Measurements from ENCODE around the gene U2SURP. TPM values are rescaled to one million over a fixed set of nuclear protein-coding genes. Genes with fewer than 3 reads are reported as not detected.

U2SURP gene
- total and polyA plus RNA-seq, 2 donors (not counting 1 experiment from before 2014, with no cell fraction given): 39.1 to 44.8 TPM

DNA sequence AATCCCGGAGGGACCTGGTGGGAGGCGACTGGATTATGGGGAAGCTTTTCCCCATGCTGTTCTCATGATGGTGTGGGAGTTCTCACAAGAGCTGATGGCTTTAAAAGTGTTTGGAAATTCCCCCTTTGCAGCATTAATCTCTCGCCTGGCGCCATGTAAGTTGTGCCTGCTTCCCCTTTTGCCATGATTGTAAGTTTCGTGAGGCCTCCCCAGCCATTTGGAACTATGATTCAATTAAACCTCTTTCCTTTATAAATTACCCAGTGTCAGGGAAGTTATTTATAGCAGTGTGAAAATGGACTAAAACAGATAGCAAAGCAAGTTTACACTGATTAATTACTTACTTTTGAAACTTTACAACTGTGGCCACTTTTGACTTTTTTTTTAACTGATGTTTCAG lies 10.6 kb upstream of the U2SURP start:
- no peak for DNase-seq (ENCODE audit: low read depth in 2 of 2)
- no peak overlapping the region for H3K27ac ChIP-seq (ENCODE audit: insufficient read depth, low read length)
- TF ChIP-seq EZH2 (IDR thresholded peaks at IDR 0.05; ENCODE audit: low read length, missing control alignments): no peak
- TF ChIP-seq, protein P1, sequence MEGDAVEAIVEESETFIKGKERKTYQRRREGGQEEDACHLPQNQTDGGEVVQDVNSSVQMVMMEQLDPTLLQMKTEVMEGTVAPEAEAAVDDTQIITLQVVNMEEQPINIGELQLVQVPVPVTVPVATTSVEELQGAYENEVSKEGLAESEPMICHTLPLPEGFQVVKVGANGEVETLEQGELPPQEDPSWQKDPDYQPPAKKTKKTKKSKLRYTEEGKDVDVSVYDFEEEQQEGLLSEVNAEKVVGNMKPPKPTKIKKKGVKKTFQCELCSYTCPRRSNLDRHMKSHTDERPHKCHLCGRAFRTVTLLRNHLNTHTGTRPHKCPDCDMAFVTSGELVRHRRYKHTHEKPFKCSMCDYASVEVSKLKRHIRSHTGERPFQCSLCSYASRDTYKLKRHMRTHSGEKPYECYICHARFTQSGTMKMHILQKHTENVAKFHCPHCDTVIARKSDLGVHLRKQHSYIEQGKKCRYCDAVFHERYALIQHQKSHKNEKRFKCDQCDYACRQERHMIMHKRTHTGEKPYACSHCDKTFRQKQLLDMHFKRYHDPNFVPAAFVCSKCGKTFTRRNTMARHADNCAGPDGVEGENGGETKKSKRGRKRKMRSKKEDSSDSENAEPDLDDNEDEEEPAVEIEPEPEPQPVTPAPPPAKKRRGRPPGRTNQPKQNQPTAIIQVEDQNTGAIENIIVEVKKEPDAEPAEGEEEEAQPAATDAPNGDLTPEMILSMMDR (conservative IDR thresholded peaks at IDR 0.05 in 1 of 2, IDR thresholded peaks at IDR 0.05 in 1 of 2; ENCODE audit: low read depth in 1 of 2, low read length in 2 of 2): no peak
- no peaks in the 10 kb centered on the region for H3K79me2 ChIP-seq (ENCODE audit: control insufficient read depth, insufficient read depth, low read length)
- H3K4me1 ChIP-seq (ENCODE audit: control insufficient read depth, extremely low read depth, insufficient read depth, low read length): no peaks in the 10 kb centered on the region
- no peaks in the 10 kb centered on the region for H3K9me3 ChIP-seq (ENCODE audit: control insufficient read depth, insufficient read depth, low read depth, low read length)
- H3K4me3 ChIP-seq (replicated peaks in 1 of 4; ENCODE audit: control extremely low read depth in 1 of 4, insufficient read depth in 1 of 4, low read depth in 3 of 4, low read length in 4 of 4): no peak overlapping the region
- no peak overlapping the region for H3K9ac ChIP-seq (ENCODE audit: insufficient read depth, low read length)
- no peaks in the 10 kb centered on the region for H3K36me3 ChIP-seq (ENCODE audit: control insufficient read depth, insufficient read depth, low read length)
- no peaks in the 10 kb centered on the region for H3K27me3 ChIP-seq (ENCODE audit: control insufficient read depth, insufficient read depth, low read length)
- H4K20me1 ChIP-seq (ENCODE audit: control insufficient read depth, extremely low read depth, insufficient read depth, low read length): no peaks in the 10 kb centered on the region
- no peak overlapping the region for H3K4me2 ChIP-seq (ENCODE audit: extremely low read depth, insufficient read depth, low read length)
- no peak overlapping the region for H2AFZ ChIP-seq (ENCODE audit: low read length)

DNA sequence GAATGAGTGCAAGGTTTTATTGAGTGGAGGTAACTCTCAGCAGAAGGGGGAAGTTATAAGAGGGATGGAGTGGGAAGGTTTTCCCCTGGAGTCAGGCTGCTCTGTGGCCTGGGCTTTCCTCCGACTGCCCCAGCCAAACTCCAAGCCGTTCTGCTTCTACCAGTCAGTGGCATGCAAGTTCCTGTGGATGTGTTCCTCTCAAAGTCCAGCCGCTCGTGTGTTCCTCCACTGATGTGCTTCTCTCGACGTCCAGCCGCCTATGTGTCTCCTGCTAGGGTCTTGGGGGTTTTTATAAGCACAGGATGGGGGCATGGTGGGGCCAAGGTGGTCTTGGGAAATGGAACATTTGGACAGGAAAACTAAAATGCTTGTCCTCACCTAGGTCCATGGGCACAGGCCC lies 9.0 kb upstream of the U2SURP start:
- Histone ChIP-seq H3K27ac (ENCODE audit: insufficient read depth, low read length) (no peak overlapping the region), H2AFZ (ENCODE audit: low read length) (no peak overlapping the region), H3K9me3 (ENCODE audit: control insufficient read depth, insufficient read depth, low read depth, low read length) (no peaks in the 10 kb centered on the region), H3K4me3 (replicated peaks in 1 of 4; ENCODE audit: control extremely low read depth in 1 of 4, insufficient read depth in 1 of 4, low read depth in 3 of 4, low read length in 4 of 4) (no peak overlapping the region), H3K9ac (ENCODE audit: insufficient read depth, low read length) (no peak overlapping the region), H3K27me3 (ENCODE audit: control insufficient read depth, insufficient read depth, low read length) (no peaks in the 10 kb centered on the region), H3K4me1 (ENCODE audit: control insufficient read depth, extremely low read depth, insufficient read depth, low read length) (no peaks in the 10 kb centered on the region), H3K36me3 (ENCODE audit: control insufficient read depth, insufficient read depth, low read length) (no peaks in the 10 kb centered on the region), H4K20me1 (ENCODE audit: control insufficient read depth, extremely low read depth, insufficient read depth, low read length) (no peaks in the 10 kb centered on the region), H3K4me2 (ENCODE audit: extremely low read depth, insufficient read depth, low read length) (no peak overlapping the region), H3K79me2 (ENCODE audit: control insufficient read depth, insufficient read depth, low read length) (no peaks in the 10 kb centered on the region)
- DNase-seq (ENCODE audit: low read depth in 2 of 2): no peak
- TF ChIP-seq, protein P1 (conservative IDR thresholded peaks at IDR 0.05 in 1 of 2, IDR thresholded peaks at IDR 0.05 in 1 of 2; ENCODE audit: low read depth in 1 of 2, low read length in 2 of 2): no peak
- TF ChIP-seq EZH2 (IDR thresholded peaks at IDR 0.05; ENCODE audit: low read length, missing control alignments): no peak

GRCh38 chr3:142993958-142994442 lies 7.4 kb upstream of the U2SURP start:
- Histone ChIP-seq H2AFZ (ENCODE audit: low read length) (no peak overlapping the region), H3K4me1 (ENCODE audit: control insufficient read depth, extremely low read depth, insufficient read depth, low read length) (peaks cover 2% of the 10 kb centered on the region), H3K27ac (ENCODE audit: insufficient read depth, low read length) (no peak overlapping the region), H3K9ac (ENCODE audit: insufficient read depth, low read length) (no peak overlapping the region), H3K4me2 (ENCODE audit: extremely low read depth, insufficient read depth, low read length) (no peak overlapping the region), H3K4me3 (replicated peaks in 1 of 4; ENCODE audit: control extremely low read depth in 1 of 4, insufficient read depth in 1 of 4, low read depth in 3 of 4, low read length in 4 of 4) (no peak overlapping the region), H3K36me3 (ENCODE audit: control insufficient read depth, insufficient read depth, low read length) (no peaks in the 10 kb centered on the region), H3K27me3 (ENCODE audit: control insufficient read depth, insufficient read depth, low read length) (no peaks in the 10 kb centered on the region), H3K9me3 (ENCODE audit: control insufficient read depth, insufficient read depth, low read depth, low read length) (no peaks in the 10 kb centered on the region), H3K79me2 (ENCODE audit: control insufficient read depth, insufficient read depth, low read length) (no peaks in the 10 kb centered on the region), H4K20me1 (ENCODE audit: control insufficient read depth, extremely low read depth, insufficient read depth, low read length) (no peaks in the 10 kb centered on the region)
- TF ChIP-seq, protein P1 (conservative IDR thresholded peaks at IDR 0.05 in 1 of 2, IDR thresholded peaks at IDR 0.05 in 1 of 2; ENCODE audit: low read depth in 1 of 2, low read length in 2 of 2): peak; percentile 60 to 73
- TF ChIP-seq EZH2 (IDR thresholded peaks at IDR 0.05; ENCODE audit: low read length, missing control alignments): no peak
- peak; percentile 52 to 81 for DNase-seq (ENCODE audit: low read depth in 2 of 2)

Data from fibroblast of lung (primary cell).